ENCODE measurements around the gene SRGN.

The SRGN gene

GRCh38 chr10:69092959-69093850 is 5.3 kb downstream of the SRGN start:
- Histone ChIP-seq H3K9me3 (ENCODE audit: control insufficient read depth, insufficient read depth, low read length) (no peaks in the 10 kb centered on the region), H3K4me1 (ENCODE audit: control insufficient read depth, insufficient read depth, low read length) (no peaks in the 10 kb centered on the region), H3K27ac (ENCODE audit: low read depth, low read length) (no peak overlapping the region), H3K9ac (ENCODE audit: low read depth, low read length) (no peak overlapping the region), H3K36me3 (ENCODE audit: control insufficient read depth, insufficient read depth, low read length) (no peaks in the 10 kb centered on the region), H3K27me3 (ENCODE audit: control insufficient read depth, insufficient read depth, low read length) (no peaks in the 10 kb centered on the region), H3K4me3 (ENCODE audit: low read depth, low read length) (no peak overlapping the region)

DNA sequence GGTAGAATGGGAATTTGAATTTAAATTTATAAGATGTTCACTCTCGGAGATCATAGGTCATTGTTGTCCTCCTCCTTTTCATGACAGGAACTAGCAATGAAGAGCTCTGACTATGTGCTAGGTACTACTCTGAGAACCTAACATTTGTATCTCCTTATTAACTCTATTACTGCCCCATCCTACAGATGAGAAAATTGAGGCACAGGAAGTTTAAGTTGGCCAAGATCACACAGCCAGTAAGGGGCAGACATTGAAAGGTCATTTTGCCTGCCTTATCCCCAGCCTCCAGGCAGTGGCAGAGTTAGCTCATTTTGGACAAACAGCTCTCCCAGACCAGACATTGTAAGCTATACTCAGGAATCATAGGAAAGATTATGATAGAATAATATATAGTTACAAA is 6.0 kb downstream of the SRGN start:
- no peak overlapping the region for H3K4me3 ChIP-seq (ENCODE audit: low read depth, low read length)
- no peaks in the 10 kb centered on the region for H3K27me3 ChIP-seq (ENCODE audit: control insufficient read depth, insufficient read depth, low read length)
- no peak overlapping the region for H3K9ac ChIP-seq (ENCODE audit: low read depth, low read length)
- no peaks in the 10 kb centered on the region for H3K36me3 ChIP-seq (ENCODE audit: control insufficient read depth, insufficient read depth, low read length)
- H3K4me1 ChIP-seq (ENCODE audit: control insufficient read depth, insufficient read depth, low read length), result no peaks in the 10 kb centered on the region
- no peaks in the 10 kb centered on the region for H3K9me3 ChIP-seq (ENCODE audit: control insufficient read depth, insufficient read depth, low read length)
- H3K27ac ChIP-seq (ENCODE audit: low read depth, low read length), result no peak overlapping the region

DNA sequence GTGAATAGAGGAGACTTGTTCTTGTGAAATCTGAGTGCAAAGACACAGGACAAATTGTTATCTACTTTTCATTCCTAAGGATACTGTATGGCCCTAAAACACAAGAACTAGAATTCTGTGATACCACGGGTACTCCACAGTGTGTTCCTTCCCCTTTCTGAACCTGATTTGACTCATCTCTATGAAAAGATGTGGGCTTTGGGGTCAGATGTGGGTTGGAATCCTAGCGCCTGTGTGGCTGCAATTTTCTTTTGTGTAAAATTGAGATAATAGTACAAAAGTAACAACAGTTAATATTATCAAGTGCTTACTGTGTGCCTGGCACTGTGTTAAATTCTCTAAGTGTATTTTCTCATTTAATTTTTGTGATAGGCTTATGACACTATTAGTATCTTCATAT is 8.1 kb downstream of the SRGN start:
- Histone ChIP-seq H3K36me3 (ENCODE audit: control insufficient read depth, insufficient read depth, low read length) (no peaks in the 10 kb centered on the region), H3K4me1 (ENCODE audit: control insufficient read depth, insufficient read depth, low read length) (no peaks in the 10 kb centered on the region), H3K27ac (ENCODE audit: low read depth, low read length) (no peak overlapping the region)

GRCh38 chr10:69097729-69098128 is 9.8 kb downstream of the SRGN start:
- no peaks in the 10 kb centered on the region for H3K4me1 ChIP-seq (ENCODE audit: control insufficient read depth, insufficient read depth, low read length)

More for the DNA sequence above, 8.1 kb downstream of the SRGN start:
- no peak overlapping the region for H3K4me3 ChIP-seq (ENCODE audit: low read depth, low read length)
- no peaks in the 10 kb centered on the region for H3K9me3 ChIP-seq (ENCODE audit: control insufficient read depth, insufficient read depth, low read length)
- H3K9ac ChIP-seq (ENCODE audit: low read depth, low read length), result no peak overlapping the region
- H3K27me3 ChIP-seq (ENCODE audit: control insufficient read depth, insufficient read depth, low read length), result no peaks in the 10 kb centered on the region

GRCh38 chr10:69100136-69100872 is 12.4 kb downstream of the SRGN start:
- Histone ChIP-seq H3K4me1 (ENCODE audit: control insufficient read depth, insufficient read depth, low read length) (no peaks in the 10 kb centered on the region), H3K36me3 (ENCODE audit: control insufficient read depth, insufficient read depth, low read length) (no peaks in the 10 kb centered on the region), H3K4me3 (ENCODE audit: low read depth, low read length) (no peak overlapping the region), H3K9me3 (ENCODE audit: control insufficient read depth, insufficient read depth, low read length) (no peaks in the 10 kb centered on the region), H3K27me3 (ENCODE audit: control insufficient read depth, insufficient read depth, low read length) (no peaks in the 10 kb centered on the region), H3K27ac (ENCODE audit: low read depth, low read length) (no peak overlapping the region), H3K9ac (ENCODE audit: low read depth, low read length) (no peak overlapping the region)

More at GRCh38 chr10:69097729-69098128, 9.8 kb downstream of the SRGN start:
- Histone ChIP-seq H3K9me3 (ENCODE audit: control insufficient read depth, insufficient read depth, low read length) (no peaks in the 10 kb centered on the region), H3K9ac (ENCODE audit: low read depth, low read length) (no peak overlapping the region), H3K27ac (ENCODE audit: low read depth, low read length) (no peak overlapping the region), H3K36me3 (ENCODE audit: control insufficient read depth, insufficient read depth, low read length) (no peaks in the 10 kb centered on the region), H3K27me3 (ENCODE audit: control insufficient read depth, insufficient read depth, low read length) (no peaks in the 10 kb centered on the region), H3K4me3 (ENCODE audit: low read depth, low read length) (no peak overlapping the region)

DNA sequence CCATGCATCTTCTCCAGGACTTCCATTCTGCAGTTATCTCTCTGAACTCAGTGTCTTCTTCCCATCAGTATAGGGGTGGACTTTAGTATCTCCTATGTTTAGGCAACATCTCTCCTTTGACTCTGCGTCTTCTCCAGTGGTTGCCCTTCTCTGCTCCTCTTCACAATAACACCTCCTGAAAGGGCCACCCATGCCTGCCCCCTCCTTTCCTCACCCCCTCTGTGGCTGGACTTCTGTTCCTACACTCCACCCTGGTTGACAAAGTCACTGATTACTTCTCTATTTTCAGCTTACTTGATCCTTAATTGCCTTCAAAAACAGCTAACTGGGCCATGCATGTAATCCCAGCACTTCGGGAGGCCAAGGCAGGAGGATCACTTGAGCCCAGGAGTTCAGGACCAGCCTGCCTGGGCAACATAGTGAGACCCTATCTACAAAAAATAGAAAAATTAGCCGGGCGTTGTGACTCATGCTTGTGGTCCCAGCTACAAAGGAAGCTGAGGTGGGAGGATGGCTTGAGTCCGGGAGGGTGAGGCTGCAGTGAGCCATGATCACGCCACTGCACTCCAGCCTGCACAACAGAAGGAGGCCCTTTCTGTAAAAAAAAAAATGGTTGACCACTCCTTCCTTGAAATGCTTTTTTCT is 13.7 kb downstream of the SRGN start:
- no peaks in the 10 kb centered on the region for H3K27me3 ChIP-seq (ENCODE audit: control insufficient read depth, insufficient read depth, low read length)
- no peak overlapping the region for H3K9ac ChIP-seq (ENCODE audit: low read depth, low read length)
- H3K36me3 ChIP-seq (ENCODE audit: control insufficient read depth, insufficient read depth, low read length), result no peaks in the 10 kb centered on the region
- H3K4me1 ChIP-seq (ENCODE audit: control insufficient read depth, insufficient read depth, low read length), result no peaks in the 10 kb centered on the region
- H3K27ac ChIP-seq (ENCODE audit: low read depth, low read length), result no peak overlapping the region
- H3K4me3 ChIP-seq (ENCODE audit: low read depth, low read length), result no peak overlapping the region
- H3K9me3 ChIP-seq (ENCODE audit: control insufficient read depth, insufficient read depth, low read length), result no peaks in the 10 kb centered on the region

DNA sequence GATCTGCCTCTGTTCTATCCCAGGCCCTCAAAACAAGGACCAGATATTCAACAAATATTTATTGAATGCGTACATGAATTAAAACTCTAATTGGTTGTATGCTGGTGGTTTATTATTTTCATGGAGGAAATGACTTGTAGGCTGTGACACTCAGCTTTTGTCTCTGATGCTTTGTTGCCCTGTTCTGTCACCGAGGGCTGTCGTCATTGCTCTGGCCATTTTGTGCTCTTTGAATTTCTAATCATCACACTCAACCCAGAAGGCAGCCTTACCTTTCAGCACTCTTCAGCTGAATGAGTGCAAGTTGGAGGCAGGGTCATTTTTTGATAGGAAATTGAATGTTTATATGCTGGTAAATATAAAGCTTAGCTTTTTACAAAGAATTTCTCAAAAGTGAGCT is 14.5 kb downstream of the SRGN start:
- Histone ChIP-seq H3K9me3 (ENCODE audit: control insufficient read depth, insufficient read depth, low read length) (no peaks in the 10 kb centered on the region), H3K4me3 (ENCODE audit: low read depth, low read length) (no peak overlapping the region), H3K4me1 (ENCODE audit: control insufficient read depth, insufficient read depth, low read length) (no peaks in the 10 kb centered on the region), H3K36me3 (ENCODE audit: control insufficient read depth, insufficient read depth, low read length) (no peaks in the 10 kb centered on the region), H3K27me3 (ENCODE audit: control insufficient read depth, insufficient read depth, low read length) (no peaks in the 10 kb centered on the region), H3K27ac (ENCODE audit: low read depth, low read length) (no peak overlapping the region), H3K9ac (ENCODE audit: low read depth, low read length) (no peak overlapping the region)

GRCh38 chr10:69103784-69104183 is 15.9 kb downstream of the SRGN start:
- Histone ChIP-seq H3K27ac (ENCODE audit: low read depth, low read length) (no peak overlapping the region), H3K27me3 (ENCODE audit: control insufficient read depth, insufficient read depth, low read length) (no peaks in the 10 kb centered on the region), H3K9ac (ENCODE audit: low read depth, low read length) (no peak overlapping the region), H3K36me3 (ENCODE audit: control insufficient read depth, insufficient read depth, low read length) (no peaks in the 10 kb centered on the region), H3K4me1 (ENCODE audit: control insufficient read depth, insufficient read depth, low read length) (no peaks in the 10 kb centered on the region), H3K4me3 (ENCODE audit: low read depth, low read length) (no peak overlapping the region), H3K9me3 (ENCODE audit: control insufficient read depth, insufficient read depth, low read length) (no peaks in the 10 kb centered on the region)

GRCh38 chr10:69104994-69105790 is 17.3 kb downstream of the SRGN start:
- no peak overlapping the region for H3K4me3 ChIP-seq (ENCODE audit: low read depth, low read length)
- no peaks in the 10 kb centered on the region for H3K36me3 ChIP-seq (ENCODE audit: control insufficient read depth, insufficient read depth, low read length)
- H3K9me3 ChIP-seq (ENCODE audit: control insufficient read depth, insufficient read depth, low read length), result no peaks in the 10 kb centered on the region
- no peaks in the 10 kb centered on the region for H3K27me3 ChIP-seq (ENCODE audit: control insufficient read depth, insufficient read depth, low read length)
- H3K27ac ChIP-seq (ENCODE audit: low read depth, low read length), result no peak overlapping the region
- no peak overlapping the region for H3K9ac ChIP-seq (ENCODE audit: low read depth, low read length)
- H3K4me1 ChIP-seq (ENCODE audit: control insufficient read depth, insufficient read depth, low read length), result no peaks in the 10 kb centered on the region

- no peaks in the 10 kb centered on the region for H3K36me3 ChIP-seq (ENCODE audit: control insufficient read depth, insufficient read depth, low read length)
- H3K9me3 ChIP-seq (ENCODE audit: control insufficient read depth, insufficient read depth, low read length), result no peaks in the 10 kb centered on the region
- H3K27ac ChIP-seq (ENCODE audit: low read depth, low read length), result no peak overlapping the region
- H3K4me3 ChIP-seq (ENCODE audit: low read depth, low read length), result no peak overlapping the region
- no peak overlapping the region for H3K9ac ChIP-seq (ENCODE audit: low read depth, low read length)
- H3K27me3 ChIP-seq (ENCODE audit: control insufficient read depth, insufficient read depth, low read length), result no peaks in the 10 kb centered on the region
- no peaks in the 10 kb centered on the region for H3K4me1 ChIP-seq (ENCODE audit: control insufficient read depth, insufficient read depth, low read length)
Measured at GRCh38 chr10:69107176-69107490, 19.2 kb downstream of the SRGN start.
